DMS53 treated with DMSO at 0.1 percent for 48 hours (cell line): ENCODE data around the gene MYO15A.

ENCODE experiments used
- DNase-seq: peaks from one replicate; lab custom pipeline; 2025; ENCODE audit not compliant: unreplicated experiment; lab: John Stamatoyannopoulos, UW

The MYO15A gene

DNA sequence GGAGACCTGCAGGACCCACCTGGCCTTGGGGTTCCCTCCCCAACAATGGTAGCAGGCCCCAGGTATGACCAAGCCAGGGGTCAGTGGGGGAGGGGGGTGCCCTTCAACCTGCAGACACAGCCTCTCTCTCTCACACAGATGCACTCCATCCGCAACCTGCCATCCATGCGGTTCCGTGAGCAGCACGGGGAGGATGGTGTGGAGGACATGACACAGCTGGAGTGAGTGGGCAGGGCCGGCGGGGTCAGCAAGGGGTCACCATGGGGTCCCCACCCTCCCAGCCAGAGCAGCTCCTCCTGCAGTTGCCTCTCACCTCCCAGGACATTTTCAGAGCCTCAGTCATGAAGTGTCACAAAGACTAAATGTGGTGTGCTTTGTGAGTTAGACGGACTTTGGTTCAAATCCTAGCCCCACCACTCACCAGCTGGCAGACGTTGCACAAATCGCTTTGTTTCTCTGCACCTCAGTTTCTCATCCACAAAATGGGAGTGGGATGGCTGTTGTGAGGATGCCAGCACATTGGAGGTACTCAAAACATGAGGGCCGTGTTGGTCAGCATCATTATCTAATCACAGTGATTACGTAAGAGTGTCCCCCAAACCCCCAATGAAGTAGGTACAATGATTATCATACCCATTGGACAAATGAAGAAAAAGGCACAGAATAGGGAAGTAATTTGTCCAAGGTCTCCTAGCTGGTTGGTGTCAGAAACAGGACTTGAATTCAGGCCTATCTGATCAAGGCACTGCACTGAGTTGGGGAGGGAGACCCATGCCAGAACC, 16.0 kb downstream of the MYO15A start:
- no peak for DNase-seq

DNA sequence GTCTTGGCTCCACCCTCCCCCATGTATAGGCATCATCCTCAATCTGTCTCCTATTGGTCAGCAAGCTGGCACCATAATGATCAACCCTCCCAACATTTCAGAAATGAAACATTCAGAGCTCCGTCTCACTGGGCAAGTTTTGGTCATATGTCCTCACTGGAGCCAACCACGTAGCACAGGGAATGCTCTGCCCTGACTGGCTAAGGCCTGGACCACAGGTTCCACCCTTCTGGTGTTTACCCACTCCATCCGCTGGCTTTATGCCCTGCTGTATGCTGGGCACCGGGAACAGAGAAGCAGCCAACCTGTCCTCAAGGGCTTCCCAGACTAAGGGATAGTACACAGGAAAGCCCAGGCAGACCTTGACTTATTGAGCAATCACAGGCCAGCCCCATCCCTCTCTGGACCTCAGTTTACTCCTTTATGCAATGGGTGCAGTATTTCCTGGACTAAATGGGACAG, 20.5 kb downstream of the MYO15A start:
- peak; percentile 40 for DNase-seq

DNA sequence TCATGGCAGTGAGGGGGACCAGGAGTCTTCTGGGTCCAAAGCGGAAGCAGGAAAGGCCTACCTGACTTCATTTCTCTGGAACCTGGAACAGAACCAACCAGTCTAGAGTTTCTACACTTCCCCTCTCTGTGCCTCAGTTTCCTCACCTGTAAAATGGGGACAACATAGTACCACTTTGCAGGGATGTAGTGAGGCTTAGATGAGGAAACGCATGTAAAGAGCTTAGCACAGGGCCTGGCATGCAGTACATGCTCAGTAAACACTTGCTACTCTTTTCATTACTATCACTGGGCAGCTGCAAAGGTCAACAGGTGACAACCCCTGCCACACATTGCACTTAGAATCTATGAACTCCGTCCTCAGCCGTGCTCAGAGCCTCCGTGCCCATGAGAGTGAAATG, 24.2 kb downstream of the MYO15A start:
- no peak for DNase-seq

DNA sequence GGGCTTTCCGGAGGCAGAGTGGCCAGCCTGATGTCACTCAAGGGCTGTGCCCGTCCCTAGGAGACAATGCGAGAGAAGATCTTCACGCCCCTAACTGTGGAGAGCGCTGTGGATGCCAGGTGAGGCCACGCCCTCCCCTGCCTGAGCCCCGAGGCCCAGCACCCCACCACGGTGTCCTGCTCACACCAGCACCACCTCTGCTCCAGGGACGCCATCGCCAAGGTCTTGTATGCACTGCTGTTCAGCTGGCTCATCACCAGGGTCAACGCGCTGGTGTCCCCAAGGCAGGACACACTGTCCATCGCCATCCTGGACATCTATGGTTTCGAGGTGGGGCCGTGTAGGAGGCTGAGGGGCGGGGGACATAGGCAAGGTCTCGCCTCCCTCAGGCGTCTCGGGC, 27.8 kb downstream of the MYO15A start:
- no peak for DNase-seq

DNA sequence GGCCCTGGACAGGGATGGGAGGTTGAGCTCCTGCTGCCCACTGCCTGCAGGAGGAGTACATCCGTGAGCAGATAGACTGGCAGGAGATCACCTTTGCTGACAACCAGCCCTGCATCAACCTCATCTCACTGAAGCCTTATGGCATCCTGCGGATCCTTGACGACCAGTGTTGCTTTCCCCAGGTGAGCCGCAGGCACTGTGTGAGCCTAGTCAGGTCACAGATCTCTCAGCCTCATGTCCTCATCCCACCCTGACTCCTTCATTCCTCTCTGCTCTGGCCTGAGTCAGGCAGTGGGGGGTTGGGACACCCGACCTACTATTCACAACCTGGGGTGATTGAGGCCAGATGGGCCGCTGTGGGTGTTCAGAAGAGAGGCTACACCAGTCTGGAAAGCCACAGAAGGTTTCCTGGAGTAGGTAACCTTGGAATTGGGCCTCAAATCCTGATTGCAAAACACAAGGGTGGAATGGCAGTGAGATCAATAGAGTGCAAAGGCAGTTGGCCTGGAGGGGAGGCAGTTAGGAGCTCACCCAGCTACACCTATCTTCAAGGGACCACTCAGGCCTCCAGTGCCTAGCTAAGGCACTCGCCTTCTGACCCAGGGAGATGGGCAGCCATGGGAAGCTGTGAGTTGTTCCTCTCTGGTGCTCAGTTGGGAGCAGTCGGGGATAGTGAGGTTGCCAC, 29.7 kb downstream of the MYO15A start:
- no peak for DNase-seq

DNA sequence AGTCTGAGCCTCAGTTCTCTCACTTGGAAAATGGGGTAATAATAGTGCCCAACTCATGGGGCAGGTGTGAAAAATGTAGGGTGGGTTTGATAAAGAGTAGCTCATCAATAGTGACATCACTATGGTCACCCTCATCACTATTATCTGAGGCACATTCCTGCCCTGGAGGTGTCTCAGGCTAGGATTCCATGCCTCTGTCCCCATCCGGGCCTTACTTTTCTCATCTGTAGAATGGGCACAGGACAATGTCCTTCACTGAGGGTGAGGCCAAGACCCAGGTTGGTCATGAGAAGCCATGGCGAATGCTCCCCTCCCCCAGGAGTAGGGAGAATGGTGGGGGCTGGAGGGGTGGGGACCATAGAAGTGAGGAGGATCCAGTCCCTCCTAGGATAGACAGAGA, 30.5 kb downstream of the MYO15A start:
- no peak for DNase-seq

DNA sequence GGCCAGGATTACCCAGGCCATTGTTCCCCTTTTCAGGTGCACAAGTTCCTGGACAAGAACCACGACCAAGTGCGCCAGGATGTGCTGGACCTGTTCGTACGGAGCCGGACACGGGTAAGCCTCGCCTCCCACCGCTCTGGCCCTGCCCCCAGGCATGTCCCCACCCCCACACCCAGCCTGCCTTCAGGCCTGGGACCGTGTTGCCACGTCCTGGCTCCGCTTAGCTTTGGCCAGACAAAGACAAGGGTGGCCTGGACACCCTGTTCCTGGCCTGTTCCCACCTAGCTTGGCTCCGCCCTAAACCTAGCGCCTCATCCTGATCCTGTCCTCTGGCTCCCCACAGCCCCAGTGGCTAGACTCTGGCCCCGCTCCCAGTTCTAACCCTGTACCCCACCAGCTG, 30.9 kb downstream of the MYO15A start:
- DNase-seq, result no peak

DNA sequence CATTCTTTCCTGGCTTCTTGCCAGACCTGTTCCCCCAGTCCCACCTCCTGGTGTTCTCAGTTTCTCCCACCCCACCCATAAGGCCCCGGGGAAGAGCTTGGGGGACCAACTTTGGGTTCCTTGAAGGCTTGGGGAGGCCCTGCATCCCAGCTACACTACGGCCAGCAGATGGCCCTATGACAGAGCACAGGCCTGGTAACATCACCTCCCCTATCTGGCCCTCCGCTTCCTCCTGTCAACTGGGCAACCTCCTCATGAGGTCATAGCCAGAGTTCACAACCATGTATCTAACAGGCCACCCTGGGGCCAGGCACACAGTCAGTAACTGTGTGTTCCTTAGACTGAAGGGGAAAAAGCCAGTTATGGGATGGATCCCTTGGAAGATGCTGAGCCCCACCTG, 31.4 kb downstream of the MYO15A start:
- no peak for DNase-seq

DNA sequence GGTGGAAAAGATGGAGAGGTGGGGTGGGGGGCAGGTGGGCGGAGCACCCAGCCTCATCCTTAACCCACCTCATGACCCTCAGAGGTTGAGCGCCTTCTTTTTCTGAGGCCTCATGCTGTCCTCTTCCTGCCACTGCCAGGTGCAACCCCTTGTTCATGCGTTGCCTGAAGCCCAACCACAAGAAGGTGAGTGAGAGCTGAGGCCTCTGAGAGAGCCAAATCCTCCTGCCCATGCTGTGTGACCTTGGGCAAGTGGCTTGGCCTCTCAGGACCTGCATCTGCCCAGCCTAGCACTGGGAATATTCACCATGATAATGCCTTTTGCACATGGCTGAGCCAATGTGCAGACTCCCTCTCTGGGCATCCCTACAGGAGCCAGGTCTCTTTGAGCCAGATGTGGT, 32.1 kb downstream of the MYO15A start:
- DNase-seq, result no peak

DNA sequence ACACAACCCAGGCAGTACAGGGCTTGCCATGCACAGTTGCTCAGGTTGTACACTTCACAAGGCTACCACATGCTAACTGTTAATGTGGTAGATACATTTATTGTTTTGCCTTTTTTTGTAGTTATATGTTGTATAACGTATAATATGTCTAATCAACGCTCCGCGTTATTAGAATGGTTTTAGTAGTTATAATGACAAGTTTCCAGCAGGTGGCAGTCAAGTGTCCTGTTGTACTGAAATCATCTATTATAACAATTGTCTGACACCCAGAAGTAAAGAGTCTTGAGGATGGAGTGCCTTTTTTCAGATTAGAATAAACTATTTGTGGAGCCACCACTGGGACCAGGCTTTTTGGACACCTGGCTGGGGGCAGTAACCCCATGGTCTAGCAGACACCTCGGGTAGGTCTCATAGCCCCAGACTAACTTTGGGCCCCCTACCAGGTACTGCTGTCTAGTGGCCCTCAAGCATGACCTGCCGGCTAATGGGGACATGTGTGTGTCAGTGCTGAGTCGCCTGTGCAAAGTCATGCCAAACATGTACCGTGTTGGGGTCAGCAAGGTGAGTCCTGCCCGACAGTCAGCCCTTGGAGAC, 32.8 kb downstream of the MYO15A start:
- DNase-seq, result peak; percentile 37

DNA sequence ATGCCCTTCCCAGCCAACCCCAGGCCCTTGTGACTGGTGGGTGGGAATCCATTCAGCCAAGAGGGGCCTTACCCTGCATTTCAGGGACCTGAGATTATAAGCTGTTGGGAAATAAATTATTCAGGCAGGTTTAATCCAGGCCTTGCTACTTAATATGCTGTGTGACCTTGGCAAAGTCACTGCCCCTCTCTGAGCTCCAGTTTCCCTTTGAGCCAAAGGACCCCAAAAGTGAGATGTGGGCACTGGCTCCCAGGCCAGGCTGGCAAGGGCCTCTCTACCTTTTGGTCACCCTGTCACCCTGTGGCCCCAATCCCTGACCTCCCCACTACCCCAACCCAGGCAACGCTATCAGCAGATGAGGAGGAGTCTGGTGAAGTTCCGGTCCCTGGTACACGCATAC, 33.9 kb downstream of the MYO15A start:
- DNase-seq, result no peak

DNA sequence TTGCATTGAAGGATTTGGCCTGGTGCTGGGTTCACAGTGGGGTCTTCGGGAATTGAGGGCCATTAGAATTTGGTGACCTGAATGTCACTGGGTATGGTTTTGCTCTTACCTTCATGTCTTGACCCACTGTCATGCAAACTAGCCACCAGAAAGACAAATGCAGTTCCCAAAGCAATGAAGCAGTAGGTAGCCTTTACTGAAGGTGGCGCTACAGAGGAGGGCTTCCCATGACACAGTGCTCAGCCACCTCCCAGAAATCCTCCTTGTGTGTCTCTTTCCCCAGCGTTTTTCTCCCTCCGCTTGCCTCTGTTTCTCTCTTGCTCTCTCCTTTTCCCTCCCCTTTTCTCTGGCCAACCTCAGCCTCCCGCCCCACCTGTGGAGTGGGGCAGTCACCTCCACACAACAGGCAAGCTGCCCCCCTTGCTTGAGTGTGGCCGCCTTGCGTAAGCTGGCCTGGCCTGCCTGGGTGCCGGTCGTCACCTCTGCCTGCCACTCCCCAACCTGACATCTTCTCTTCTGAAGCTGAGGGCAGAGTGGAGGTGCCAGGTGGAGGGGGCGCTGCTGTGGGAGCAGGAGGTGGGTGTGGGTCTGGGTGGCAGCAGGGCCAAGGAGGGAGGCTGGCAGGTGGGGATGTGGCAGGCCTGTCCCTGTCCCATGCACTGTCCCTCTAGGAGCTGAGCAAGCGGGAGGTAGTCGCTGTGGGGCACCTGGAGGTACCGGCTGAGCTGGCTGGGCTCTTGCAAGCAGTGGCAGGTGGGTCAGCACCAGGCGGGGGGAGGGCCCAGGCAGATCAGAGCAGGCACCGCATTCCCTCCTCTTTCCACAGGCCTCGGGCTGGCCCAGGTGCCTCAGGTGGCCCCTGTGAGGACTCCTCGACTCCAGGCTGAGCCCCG, 34.7 kb downstream of the MYO15A start:
- no peak for DNase-seq

DNA sequence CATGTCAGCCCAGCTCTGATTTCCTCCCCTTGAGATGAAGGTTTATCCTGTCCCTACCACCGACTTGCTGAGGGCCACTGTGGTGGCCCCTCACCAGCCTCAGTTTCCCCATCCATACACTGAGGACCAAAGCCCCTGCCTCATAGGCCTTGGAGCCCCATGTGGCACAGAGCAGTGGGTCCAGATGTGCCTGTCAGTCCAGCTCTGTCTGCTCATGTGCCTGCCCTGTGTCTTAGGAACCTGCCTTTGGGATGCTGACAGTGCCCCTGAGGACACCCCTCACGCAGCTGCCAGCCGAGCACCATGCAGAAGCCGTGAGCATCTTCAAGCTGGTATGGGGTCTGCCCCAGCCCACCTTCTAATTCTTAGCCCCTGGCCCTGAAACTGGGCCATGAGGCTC, 35.7 kb downstream of the MYO15A start:
- no peak for DNase-seq

DNA sequence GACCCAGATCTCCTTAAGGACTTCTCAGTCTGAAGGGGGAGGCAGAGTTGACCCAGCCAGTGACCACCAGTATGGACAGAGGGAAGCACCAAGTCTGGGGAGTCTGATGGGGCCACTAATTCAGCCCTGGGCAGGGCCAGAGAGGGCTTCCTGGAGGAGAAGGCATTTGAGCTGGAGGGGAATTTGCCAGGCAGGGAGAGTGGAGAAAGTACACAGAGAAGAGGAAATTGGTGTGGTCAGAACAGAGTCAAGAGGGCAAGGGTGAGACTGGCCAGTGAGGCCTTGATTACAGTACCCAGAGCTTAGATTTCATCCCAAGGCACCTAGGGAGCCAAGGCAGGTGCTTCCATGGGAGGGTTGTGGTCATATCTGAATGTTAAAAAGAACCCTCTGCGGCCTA, 36.3 kb downstream of the MYO15A start:
- no peak for DNase-seq

DNA sequence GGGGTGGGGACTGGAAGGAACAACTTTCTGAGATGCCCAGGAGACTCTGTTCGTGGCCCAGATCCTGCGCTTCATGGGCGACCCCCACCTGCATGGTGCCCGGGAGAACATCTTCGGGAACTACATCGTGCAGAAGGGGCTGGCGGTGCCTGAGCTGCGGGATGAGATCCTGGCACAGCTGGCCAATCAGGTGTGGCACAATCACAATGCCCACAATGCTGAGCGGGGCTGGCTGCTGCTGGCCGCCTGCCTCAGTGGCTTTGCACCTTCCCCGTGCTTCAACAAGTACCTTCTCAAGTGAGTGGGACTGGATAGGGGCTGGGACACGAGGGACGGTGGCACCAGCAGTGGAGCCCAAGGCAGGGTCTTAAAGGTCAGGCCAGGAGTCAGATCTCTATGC, 37.3 kb downstream of the MYO15A start:
- DNase-seq, result no peak

DNA sequence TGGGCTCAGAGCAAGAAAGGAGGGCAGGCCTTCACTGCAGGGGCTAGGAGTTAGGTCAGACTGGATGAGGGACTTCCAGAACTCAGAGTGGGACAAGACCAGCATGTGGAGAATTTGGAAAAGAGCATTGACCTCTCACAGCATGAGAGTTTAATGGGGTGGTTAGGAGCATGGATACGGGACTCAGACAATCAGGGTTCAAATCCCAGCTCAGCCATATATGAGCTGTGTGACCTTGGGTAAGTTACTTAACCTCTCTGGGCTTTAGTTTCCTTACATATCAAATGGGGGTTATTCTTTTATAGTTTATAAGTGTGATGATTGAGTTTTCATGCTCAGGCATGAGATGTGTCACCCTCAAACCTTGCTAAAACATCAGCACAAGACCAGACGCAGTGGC, 37.7 kb downstream of the MYO15A start:
- no peak for DNase-seq

DNA sequence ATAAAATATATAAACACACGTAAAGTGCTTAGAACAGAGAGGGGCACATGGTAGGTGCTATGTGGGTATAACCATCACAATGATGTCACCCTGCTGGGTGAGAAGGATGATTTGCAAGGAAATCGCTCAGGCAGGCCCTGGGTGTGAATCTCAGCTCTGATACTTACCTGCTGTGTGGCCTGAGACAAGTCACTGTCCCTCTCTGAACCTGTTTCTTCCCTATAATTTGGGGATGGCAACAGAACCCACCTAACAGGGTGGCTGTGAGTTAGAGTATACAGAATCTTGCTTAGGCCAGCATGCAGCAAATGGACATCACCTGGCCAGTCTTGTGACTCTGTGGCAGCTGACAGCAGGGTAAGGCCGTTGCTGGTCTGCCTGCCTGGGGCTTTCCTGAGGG, 38.4 kb downstream of the MYO15A start:
- DNase-seq, result no peak

DNA sequence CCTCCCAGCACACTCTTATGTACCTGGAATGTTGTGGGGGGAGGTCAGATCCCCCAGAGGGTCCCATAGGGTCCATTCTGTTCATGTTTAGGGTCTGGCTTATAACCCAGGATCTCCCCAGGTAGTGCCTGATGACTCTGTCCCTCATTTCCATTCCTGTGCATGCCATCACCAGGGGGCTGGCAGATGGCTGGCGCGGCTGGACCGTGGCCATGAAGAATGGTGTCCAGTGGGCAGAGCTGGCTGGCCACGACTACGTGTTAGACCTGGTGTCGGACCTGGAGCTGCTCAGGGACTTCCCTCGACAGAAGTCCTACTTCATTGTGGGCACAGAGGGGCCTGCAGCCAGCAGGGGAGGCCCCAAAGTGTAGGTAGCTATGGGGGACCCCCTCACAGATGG, 40.0 kb downstream of the MYO15A start:
- no peak for DNase-seq

DNA sequence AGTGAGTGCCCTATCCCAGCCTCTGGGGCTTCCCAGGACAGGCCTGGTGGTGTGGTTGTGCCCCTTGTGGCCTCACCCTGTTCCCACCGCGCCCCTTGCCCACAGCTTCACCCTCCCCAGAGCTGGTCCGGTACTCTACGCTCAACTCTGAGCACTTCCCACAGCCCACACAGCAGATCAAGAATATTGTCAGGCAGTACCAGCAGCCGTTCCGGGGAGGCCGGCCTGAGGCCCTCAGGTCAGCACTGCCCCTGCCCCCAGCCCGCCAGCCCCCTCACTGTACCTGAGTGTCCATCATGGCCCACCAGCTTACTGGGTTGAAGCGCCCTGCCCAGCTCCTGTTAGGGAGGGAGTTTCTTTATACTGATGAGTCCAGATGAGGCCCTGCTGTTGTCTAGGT, 42.7 kb downstream of the MYO15A start:
- no peak for DNase-seq

DNA sequence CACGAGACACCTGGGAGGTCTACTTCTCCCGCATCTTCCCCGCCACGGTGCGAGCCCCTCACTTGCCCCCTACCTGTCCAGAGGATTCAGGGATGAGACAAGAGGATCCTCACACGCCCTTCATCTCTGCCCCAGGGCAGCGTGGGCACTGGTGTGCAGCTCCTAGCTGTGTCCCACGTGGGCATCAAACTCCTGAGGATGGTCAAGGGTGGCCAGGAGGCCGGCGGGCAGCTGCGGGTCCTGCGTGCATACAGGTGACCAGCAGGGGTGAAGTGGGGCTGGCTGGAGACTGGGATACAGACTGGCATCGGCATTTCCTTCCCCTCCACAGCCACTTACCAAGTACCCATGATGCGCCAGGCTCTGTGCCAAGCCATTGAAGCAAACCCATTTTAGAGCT, 46.6 kb downstream of the MYO15A start:
- DNase-seq, result no peak
